Ureter (tissue), 1 donor: ENCODE measurements around the gene NKD2. TPM values are rescaled to one million over a fixed set of nuclear protein-coding genes. Genes with fewer than 3 reads are reported as not detected.
A peak's percentile ranks its signal among the peaks of the same experiment; 100 is the strongest.

Experiments used
- DNase-seq: peaks from one replicate; pipeline ENCODE4 v3.0.0-alpha.2; 2020; ENCODE audit warnings: low spot score
- total RNA-seq: library from RNA; stranded (reverse); gene quantifications from one replicate; pipeline ENCODE4 v1.2.4, GENCODE V29; 2023
- donor health status: DM: yes; HTN: yes; CAD: no.

The NKD2 gene
- total RNA-seq, 1 donor from 2014 or later, result 14.2 TPM

- no peak for DNase-seq
Measured at GRCh38 chr5:1043327-1043726, 34.7 kb downstream of the NKD2 start.

DNA sequence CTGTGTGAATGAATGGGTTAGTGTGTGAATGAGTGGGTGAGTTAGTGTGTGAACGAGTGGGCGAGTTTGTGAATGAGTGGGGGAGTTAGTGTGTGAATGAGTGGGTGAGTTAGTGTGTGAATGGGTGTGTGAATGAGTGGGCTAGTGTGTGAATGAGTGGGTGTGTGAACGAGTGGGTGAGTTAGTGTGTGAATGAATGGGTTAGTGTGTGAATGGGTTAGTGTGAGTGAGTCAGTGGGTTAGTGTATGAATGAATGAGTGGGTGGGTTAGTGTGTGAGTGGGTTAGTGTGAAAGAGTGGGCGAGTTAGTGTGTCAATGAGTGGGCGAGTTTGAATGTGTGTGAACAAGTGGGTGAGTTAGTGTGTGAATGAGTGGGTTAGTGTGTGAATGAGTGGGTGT, 35.5 kb downstream of the NKD2 start:
- no peak for DNase-seq

GRCh38 chr5:1045960-1046560, 37.5 kb downstream of the NKD2 start:
- no peak for DNase-seq

DNA sequence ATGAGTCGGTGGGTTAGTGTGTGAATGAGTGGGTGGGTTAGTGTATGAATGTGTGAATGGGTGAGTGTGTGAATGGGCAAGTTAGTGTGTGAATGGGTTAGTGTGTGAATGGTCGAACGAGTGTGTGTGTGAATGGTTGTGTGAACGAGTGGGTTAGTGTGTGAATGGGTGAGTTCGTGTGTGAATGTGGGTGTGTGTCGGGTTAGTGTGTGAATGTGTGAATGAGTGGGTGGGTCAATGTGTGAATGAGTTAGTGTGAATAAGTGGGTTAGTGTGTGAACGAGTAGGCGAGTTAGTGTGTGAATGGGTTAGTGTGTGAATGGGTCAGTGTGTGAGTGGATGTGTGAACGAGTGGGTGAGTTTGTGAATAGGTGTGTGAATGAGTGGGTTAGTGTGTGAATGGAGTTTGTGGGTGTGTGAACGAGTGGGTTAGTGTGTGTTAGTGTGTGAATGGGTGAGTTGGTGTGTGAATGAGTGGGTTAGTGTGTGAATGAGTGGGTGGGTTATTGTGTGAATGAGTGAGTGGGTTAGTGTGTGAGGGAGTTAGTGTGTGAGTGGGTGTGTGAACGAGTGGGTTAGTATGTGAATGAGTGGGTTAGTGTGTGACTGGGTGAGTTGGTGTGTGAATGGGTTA, 38.8 kb downstream of the NKD2 start:
- DNase-seq, result no peak

DNA sequence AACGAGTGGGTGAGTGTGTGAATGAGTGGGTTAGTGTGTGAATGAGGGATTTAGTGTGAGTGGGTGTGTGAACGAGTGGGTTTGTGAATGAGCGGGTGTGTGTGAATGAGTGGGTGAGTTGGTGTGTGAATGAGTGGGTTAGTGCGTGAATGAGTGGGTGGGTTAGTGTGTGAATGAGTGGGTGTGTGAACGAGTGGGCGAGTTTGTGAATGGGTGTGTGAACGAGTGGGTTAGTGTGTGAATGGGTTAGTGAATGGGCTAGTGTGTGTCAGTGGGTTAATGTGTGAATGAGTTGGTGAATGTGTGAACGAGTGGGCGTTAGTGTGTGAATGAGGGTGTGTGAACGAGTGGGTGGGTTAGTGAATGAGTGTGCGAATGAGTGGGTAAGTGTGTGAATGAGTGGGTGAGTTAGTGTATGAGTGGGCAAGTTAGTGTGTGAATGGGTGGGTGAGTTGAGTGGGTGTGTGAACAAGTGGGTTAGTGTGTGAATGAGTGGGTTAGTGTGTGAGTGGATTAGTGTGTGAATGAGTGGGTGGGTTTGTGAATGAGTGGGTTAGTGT, 39.6 kb downstream of the NKD2 start:
- no peak for DNase-seq

- DNase-seq, result no peak
Measured at GRCh38 chr5:1048861-1049838, 40.5 kb downstream of the NKD2 start.

DNA sequence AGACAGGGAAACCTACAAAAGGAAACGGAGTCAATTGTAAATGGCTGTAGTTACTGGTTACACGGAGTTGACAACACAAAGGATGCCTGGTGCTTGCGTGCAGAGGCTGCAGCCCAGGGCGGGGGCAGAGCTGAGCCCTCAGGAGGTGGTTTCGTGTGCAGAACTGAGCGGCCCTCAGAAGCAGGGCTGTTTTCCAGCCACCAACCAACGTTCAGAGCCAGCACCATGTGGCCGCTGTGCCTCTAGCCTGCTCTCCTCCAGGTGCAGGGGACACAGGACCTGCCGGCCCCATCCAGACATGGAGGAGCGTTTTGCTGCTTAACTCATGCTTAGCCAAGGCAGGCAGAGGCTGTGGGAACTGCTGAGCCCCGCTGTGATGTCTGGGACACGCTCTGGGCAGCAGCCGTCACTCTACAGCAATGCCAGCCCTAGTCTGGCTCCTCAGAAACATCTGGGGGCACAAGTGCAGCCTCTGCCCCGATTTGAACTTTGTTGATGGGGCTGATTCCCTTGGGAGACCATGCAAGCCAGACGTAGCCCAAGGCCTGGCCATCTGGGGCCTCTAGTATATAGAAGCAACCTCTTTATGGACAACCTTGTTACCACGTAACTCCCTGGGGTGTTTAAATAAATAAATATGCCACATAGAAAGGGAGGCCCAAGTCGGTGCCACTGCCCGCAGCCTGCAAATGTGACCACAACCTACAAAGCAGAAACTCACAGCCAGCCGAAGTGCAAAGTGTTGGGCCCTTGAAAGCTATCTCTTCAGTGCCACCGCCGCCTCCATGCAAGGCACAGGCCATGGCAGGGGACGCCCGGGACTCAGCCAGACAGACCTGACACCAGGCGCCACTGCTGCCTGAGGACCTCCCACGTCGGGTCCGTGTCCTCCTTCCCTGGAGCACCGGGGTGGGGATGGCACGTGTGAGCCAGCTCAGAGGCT, 42.1 kb downstream of the NKD2 start:
- DNase-seq, result no peak

GRCh38 chr5:1051366-1051720, 42.7 kb downstream of the NKD2 start:
- DNase-seq, result no peak

GRCh38 chr5:1052076-1052475, 43.5 kb downstream of the NKD2 start:
- DNase-seq, result no peak

DNA sequence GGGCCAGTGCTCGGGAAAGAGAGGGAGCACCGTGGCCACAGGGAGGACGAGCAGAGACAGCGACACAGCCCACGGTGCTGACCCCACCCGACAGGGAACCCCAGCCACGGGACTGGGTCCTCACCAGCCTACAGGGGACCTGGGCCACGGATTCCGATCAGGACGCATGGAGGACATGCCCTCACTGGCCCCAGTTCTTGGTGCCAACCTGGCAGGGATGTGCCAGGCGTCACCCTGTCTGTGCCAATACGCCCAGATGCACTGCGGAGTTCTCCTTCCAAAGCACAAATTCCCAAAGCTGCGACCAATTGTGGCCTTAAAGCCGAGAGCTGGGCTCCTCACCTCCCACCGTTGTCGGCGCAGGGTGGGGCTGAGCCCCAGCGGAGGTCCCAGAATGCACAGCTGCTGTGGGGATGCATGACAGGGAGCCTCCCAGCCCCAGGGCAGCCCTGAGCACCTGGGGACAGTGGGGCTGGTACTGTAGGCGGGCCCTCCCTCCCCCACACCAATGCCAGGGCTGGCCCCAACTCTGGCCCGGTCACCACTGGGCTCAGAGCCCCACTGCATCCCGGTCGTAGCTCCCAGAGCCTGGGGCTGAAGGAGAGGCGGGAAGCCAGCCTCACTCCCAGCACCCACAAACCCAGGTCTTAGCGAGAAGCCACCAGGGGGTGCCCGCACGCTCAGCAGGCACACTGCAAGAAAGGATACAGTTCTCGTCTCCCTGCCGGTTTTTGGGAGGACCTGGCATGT, 44.2 kb downstream of the NKD2 start:
- no peak for DNase-seq

GRCh38 chr5:1053391-1054017, 44.9 kb downstream of the NKD2 start:
- DNase-seq, result peak; percentile 60

DNA sequence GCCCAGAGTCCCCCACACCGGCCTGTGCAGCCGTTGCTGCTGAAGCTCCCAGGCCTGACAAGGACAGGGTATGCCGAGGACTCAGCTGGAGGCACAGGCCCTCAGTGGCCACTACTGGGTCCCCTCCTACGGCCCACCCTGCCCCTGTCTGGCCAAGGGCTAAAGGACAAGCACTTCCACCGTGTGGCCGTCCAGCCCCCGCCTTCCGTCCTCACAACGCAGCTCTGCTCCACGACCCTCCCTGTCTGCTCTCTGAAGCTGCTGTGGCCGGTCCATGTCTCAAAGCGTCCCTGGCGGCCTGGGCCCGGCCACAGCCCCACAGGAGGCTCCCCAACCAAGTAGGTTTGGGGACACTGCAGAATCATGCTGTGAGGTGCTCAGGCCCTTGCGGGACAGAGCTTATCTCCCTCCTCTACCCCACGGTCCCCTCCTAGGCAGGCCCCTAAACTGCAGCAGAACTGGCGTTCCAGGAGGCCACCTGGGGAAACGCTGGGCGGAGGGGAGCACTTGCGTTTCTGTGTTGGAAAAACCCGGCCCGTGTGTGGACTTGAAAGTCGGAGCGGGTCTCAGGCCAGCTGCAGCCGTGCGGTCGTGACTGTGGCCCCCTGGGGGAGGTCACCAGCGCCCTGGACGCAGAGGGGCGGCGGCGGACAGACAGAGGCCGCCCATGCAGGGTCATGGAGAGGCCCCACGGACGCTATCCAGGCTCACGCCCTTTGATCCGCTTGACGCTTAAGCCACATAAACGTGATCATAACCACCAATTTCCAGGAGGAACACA, 45.6 kb downstream of the NKD2 start:
- DNase-seq, result no peak

- DNase-seq, result no peak
Measured at GRCh38 chr5:1054799-1055775, 46.5 kb downstream of the NKD2 start.

- no peak for DNase-seq
Measured at GRCh38 chr5:1055896-1056610, 47.5 kb downstream of the NKD2 start.

- no peak for DNase-seq
Measured at GRCh38 chr5:1056611-1057484, 48.2 kb downstream of the NKD2 start.

GRCh38 chr5:1057485-1058082, 49.0 kb downstream of the NKD2 start:
- no peak for DNase-seq
